Measurements from ENCODE around the gene KLHL29. TPM values are rescaled to one million over a fixed set of nuclear protein-coding genes. Genes with fewer than 3 reads are reported as not detected.

The KLHL29 gene
- total RNA-seq, 1 experiment from 2014 or later = 12.2 TPM

DNA sequence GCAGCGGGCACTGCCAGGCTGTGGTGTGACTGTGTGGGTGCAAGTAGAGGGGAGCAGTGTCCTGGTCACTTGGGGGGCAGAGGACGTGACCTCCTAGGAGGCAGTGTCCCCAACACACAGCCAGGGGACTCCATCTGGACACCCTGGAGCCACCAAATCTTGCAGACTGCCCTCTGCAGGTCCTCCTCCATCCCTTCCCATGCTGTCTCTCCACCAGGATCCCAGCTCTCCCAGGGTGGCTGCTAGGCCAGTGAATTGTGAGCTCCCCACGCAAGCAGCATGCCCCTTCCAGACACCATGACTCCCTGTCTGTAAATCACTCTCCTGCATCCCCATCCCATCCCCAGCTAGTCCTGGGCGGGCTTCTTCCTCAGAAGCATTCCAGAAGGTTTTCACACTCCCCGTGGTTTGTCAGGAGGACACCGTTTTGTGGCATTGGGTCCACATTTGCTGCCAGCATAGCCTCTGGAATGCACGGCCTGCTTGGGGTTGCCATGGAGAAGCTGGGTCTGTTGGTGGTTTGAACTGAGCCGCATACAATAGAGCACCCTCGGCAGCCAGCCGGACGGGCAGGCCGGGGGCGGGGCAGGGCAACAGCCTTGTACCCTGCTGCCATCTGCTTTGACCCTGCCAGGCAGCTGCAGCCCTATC, 210.7 kb downstream of the KLHL29 start:
- TF ChIP-seq EZH2 (IDR thresholded peaks at IDR 0.05; ENCODE audit: borderline replicate concordance, low read depth, low read length, poor library complexity, severe bottlenecking) = no peak
- TF ChIP-seq, protein P1, sequence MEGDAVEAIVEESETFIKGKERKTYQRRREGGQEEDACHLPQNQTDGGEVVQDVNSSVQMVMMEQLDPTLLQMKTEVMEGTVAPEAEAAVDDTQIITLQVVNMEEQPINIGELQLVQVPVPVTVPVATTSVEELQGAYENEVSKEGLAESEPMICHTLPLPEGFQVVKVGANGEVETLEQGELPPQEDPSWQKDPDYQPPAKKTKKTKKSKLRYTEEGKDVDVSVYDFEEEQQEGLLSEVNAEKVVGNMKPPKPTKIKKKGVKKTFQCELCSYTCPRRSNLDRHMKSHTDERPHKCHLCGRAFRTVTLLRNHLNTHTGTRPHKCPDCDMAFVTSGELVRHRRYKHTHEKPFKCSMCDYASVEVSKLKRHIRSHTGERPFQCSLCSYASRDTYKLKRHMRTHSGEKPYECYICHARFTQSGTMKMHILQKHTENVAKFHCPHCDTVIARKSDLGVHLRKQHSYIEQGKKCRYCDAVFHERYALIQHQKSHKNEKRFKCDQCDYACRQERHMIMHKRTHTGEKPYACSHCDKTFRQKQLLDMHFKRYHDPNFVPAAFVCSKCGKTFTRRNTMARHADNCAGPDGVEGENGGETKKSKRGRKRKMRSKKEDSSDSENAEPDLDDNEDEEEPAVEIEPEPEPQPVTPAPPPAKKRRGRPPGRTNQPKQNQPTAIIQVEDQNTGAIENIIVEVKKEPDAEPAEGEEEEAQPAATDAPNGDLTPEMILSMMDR (conservative IDR thresholded peaks at IDR 0.05; ENCODE audit: low read depth, low read length) = no peak
- no peak overlapping the region for H3K27ac ChIP-seq (ENCODE audit: low read depth, low read length, poor library complexity, severe bottlenecking)
- no peaks in the 10 kb centered on the region for H3K27me3 ChIP-seq (replicated peaks; ENCODE audit: insufficient read depth, low read depth, low read length, poor library complexity)
- no peak overlapping the region for H3K4me3 ChIP-seq (ENCODE audit: low read depth, low read length, poor library complexity, severe bottlenecking)
- intact Hi-C loops (cut with micrococcal nuclease; ENCODE audit: unreplicated experiment) = no loop called here
- CTCF ChIA-PET = no interaction called here
- BruUV-seq (replicated peaks) = no TSS peak
- H3K9me3 ChIP-seq (ENCODE audit: low read depth, low read length, poor library complexity, severe bottlenecking) = no peaks in the 10 kb centered on the region
- peaks cover 17% of the 10 kb centered on the region for H3K4me1 ChIP-seq (ENCODE audit: insufficient read depth, low read length, poor library complexity, severe bottlenecking)
- H3K36me3 ChIP-seq (ENCODE audit: insufficient read depth, low read length, poor library complexity, severe bottlenecking) = no peaks in the 10 kb centered on the region
- no peak for DNase-seq (ENCODE audit: low spot score)
- POLR2A ChIA-PET (ENCODE audit: low non-redundant PET) = no interaction called here

DNA sequence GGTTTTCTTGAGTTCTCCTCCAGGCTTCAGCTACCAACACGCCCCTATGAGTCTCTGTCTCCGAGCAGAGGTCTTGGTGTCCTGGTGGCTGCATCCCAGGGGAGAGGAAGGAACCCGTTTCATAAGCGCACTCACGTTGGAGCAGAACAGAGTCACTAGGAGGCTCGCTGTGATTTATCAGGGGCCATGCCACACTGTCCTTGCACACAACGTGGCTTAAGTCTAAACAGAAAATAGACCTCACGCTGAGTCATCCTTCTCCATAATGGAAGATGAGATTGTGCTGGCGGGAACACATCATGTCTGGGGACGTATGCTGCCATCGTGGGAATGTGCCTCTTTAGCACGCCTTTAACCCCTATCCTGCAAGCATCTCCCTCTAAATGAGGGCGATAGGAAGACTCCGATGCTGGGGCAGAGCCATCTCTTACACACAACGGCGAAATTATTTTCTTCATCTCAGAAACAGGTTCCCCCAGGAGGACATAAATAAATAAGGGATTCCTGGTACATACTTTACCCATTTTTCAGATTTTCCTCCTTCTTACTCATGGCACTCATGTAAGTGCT, 211.4 kb downstream of the KLHL29 start:
- Histone ChIP-seq H3K4me1 (ENCODE audit: insufficient read depth, low read length, poor library complexity, severe bottlenecking) (peaks cover 17% of the 10 kb centered on the region), H3K27me3 (replicated peaks; ENCODE audit: insufficient read depth, low read depth, low read length, poor library complexity) (no peaks in the 10 kb centered on the region), H3K9me3 (ENCODE audit: low read depth, low read length, poor library complexity, severe bottlenecking) (no peaks in the 10 kb centered on the region), H3K27ac (ENCODE audit: low read depth, low read length, poor library complexity, severe bottlenecking) (no peak overlapping the region), H3K4me3 (ENCODE audit: low read depth, low read length, poor library complexity, severe bottlenecking) (no peak overlapping the region), H3K36me3 (ENCODE audit: insufficient read depth, low read length, poor library complexity, severe bottlenecking) (no peaks in the 10 kb centered on the region)
- ChIA-PET POLR2A (ENCODE audit: low non-redundant PET) (no interaction called here), CTCF (no interaction called here)
- BruUV-seq (replicated peaks) = no TSS peak
- no peak for TF ChIP-seq EZH2 (IDR thresholded peaks at IDR 0.05; ENCODE audit: borderline replicate concordance, low read depth, low read length, poor library complexity, severe bottlenecking)
- TF ChIP-seq, protein P1 (conservative IDR thresholded peaks at IDR 0.05; ENCODE audit: low read depth, low read length) = no peak
- DNase-seq (ENCODE audit: low spot score) = no peak
- intact Hi-C loops (cut with micrococcal nuclease; ENCODE audit: unreplicated experiment) = no loop called here

DNA sequence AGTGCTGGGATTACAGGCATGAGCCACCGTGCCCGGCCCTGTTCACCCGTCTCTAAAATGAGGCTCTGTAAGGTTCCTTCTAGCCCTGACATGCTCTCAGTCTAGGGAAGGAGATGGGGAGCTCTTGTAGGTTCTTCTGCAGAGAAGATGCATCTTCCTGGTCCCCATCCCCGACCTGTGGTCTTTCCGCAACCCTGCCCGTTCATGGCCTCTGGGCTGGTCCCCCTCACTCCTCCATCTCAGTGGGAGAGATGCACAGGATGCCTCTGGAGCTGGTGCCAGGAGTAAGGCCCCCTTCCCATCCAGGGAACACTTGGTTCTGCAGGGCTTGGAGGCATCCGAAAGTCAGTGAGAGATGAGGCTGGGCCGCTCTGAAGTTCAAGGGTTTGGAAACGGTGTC, 212.7 kb downstream of the KLHL29 start:
- ChIA-PET CTCF (no interaction called here), POLR2A (ENCODE audit: low non-redundant PET) (no interaction called here)
- Histone ChIP-seq H3K4me3 (ENCODE audit: low read depth, low read length, poor library complexity, severe bottlenecking) (no peak overlapping the region), H3K27me3 (replicated peaks; ENCODE audit: insufficient read depth, low read depth, low read length, poor library complexity) (no peaks in the 10 kb centered on the region), H3K36me3 (ENCODE audit: insufficient read depth, low read length, poor library complexity, severe bottlenecking) (no peaks in the 10 kb centered on the region), H3K27ac (ENCODE audit: low read depth, low read length, poor library complexity, severe bottlenecking) (no peak overlapping the region), H3K4me1 (ENCODE audit: insufficient read depth, low read length, poor library complexity, severe bottlenecking) (peaks cover 17% of the 10 kb centered on the region), H3K9me3 (ENCODE audit: low read depth, low read length, poor library complexity, severe bottlenecking) (no peaks in the 10 kb centered on the region)
- DNase-seq (ENCODE audit: low spot score) = no peak
- BruUV-seq (replicated peaks) = no TSS peak
- no peak for TF ChIP-seq EZH2 (IDR thresholded peaks at IDR 0.05; ENCODE audit: borderline replicate concordance, low read depth, low read length, poor library complexity, severe bottlenecking)
- TF ChIP-seq, protein P1 (conservative IDR thresholded peaks at IDR 0.05; ENCODE audit: low read depth, low read length) = no peak
- intact Hi-C loops (cut with micrococcal nuclease; ENCODE audit: unreplicated experiment) = no loop called here
